CD4-positive, alpha-beta T cell treated with Interleukin-2 at 100 ng/mL for 4 hours (primary cell): ENCODE results near the gene PAK5.

Experiments used
- DNase-seq: peaks from one replicate; pipeline ENCODE4 v3.0.0-alpha.2; 2020; ENCODE audit warnings: low spot score

Gene PAK5

GRCh38 chr20:9517297-9518162 is 321.3 kb downstream of the PAK5 start:
- no peak for DNase-seq

GRCh38 chr20:9516234-9516871 is 322.5 kb downstream of the PAK5 start:
- no peak for DNase-seq

- no peak for DNase-seq
Observed at GRCh38 chr20:9515741-9516233, 323.1 kb downstream of the PAK5 start.

- no peak for DNase-seq
Observed at GRCh38 chr20:9515214-9515585, 323.7 kb downstream of the PAK5 start.

- no peak for DNase-seq
Observed at GRCh38 chr20:9514461-9515213, 324.2 kb downstream of the PAK5 start, which contains the start of gene LAMP5. Gene LAMP5 (plus strand): TSS chr20:9514590. CDS start chr20:9514853, 263 bp downstream.

GRCh38 chr20:9514072-9514460 is 324.8 kb downstream of the PAK5 start:
- no peak for DNase-seq

- no peak for DNase-seq
Observed at GRCh38 chr20:9510911-9511310, 328.0 kb downstream of the PAK5 start.

- DNase-seq, result no peak
Observed at GRCh38 chr20:9509246-9509645, 329.6 kb downstream of the PAK5 start.

GRCh38 chr20:9508696-9509178 is 330.1 kb downstream of the PAK5 start:
- DNase-seq, result no peak

- no peak for DNase-seq
Observed at GRCh38 chr20:9508240-9508661, 330.6 kb downstream of the PAK5 start.

GRCh38 chr20:9507544-9508239 is 331.2 kb downstream of the PAK5 start:
- no peak for DNase-seq

GRCh38 chr20:9506964-9507369 is 331.9 kb downstream of the PAK5 start:
- DNase-seq, result no peak

- no peak for DNase-seq
Observed at GRCh38 chr20:9506280-9506821, 332.5 kb downstream of the PAK5 start.

GRCh38 chr20:9503526-9504245 is 335.2 kb downstream of the PAK5 start:
- no peak for DNase-seq

- DNase-seq, result no peak
Observed at GRCh38 chr20:9501473-9501872, 337.4 kb downstream of the PAK5 start.

- DNase-seq, result no peak
Observed at GRCh38 chr20:9500121-9500520, 338.8 kb downstream of the PAK5 start.

- no peak for DNase-seq
Observed at GRCh38 chr20:9499126-9499899, 339.6 kb downstream of the PAK5 start.

GRCh38 chr20:9498322-9498721 is 340.6 kb downstream of the PAK5 start:
- DNase-seq, result no peak

GRCh38 chr20:9496155-9496554 is 342.7 kb downstream of the PAK5 start:
- no peak for DNase-seq

GRCh38 chr20:9495701-9496100 is 343.2 kb downstream of the PAK5 start:
- DNase-seq, result no peak
